T-helper 2 cell treated with Interferon-gamma antibody and Interleukin-4, amounts not matched to agents 5 μg/mL and 100 μg/mL, for 36 hours (primary cell): ENCODE results near the gene SCART1.
"Not testable (repeated sequence)": the region's sequence is repeated elsewhere in the genome, so short reads cannot be mapped to it uniquely, and the experiment has no call there.

ENCODE experiments used
- DNase-seq: peaks from one replicate; pipeline ENCODE4 v3.0.0; 2021; ENCODE audit warnings: low spot score
- H3K27ac Mint-ChIP-seq: one replicate; pipeline ENCODE4 v1.8.0; 2021; ENCODE audit warnings: mild to moderate bottlenecking, mixed read lengths
- H3K27me3 Mint-ChIP-seq: one replicate; pipeline ENCODE4 v1.8.0; 2021; ENCODE audit warnings: low read depth, mixed read lengths
- H3K36me3 Mint-ChIP-seq: one replicate; pipeline ENCODE4 v1.8.0; 2021; ENCODE audit warnings: low read depth, mixed read lengths
- H3K4me1 Mint-ChIP-seq: one replicate; pipeline ENCODE4 v1.8.0; 2021; ENCODE audit warnings: low read depth, mixed read lengths
- H3K4me3 Mint-ChIP-seq: one replicate; pipeline ENCODE4 v1.8.0; 2022; ENCODE audit warnings: mild to moderate bottlenecking, moderate library complexity, mixed read lengths
- H3K9me3 Mint-ChIP-seq: one replicate; pipeline ENCODE4 v1.8.0; 2021; ENCODE audit warnings: mixed read lengths

SCART1 gene

GRCh38 chr10:133422223-133422806, 31.4 kb upstream of the SCART1 start:
- no peak for DNase-seq
- Mint-ChIP-seq H3K9me3 (no peaks in the 10 kb centered on the region), H3K27ac (no peak overlapping the region), H3K36me3 (peaks cover 3% of the 10 kb centered on the region), H3K27me3 (peaks cover 7% of the 10 kb centered on the region), H3K4me3 (no peak overlapping the region), H3K4me1 (no peaks in the 10 kb centered on the region)

GRCh38 chr10:133422807-133423771, 30.7 kb upstream of the SCART1 start:
- no peak for DNase-seq
- no peaks in the 10 kb centered on the region for H3K9me3 Mint-ChIP-seq
- no peak overlapping the region for H3K4me3 Mint-ChIP-seq
- H3K4me1 Mint-ChIP-seq: no peaks in the 10 kb centered on the region
- peaks cover 3% of the 10 kb centered on the region for H3K36me3 Mint-ChIP-seq
- peaks cover 7% of the 10 kb centered on the region for H3K27me3 Mint-ChIP-seq
- H3K27ac Mint-ChIP-seq: no peak overlapping the region

- not testable (repeated sequence) for H3K9me3 Mint-ChIP-seq, H3K36me3 Mint-ChIP-seq
These were observed 29.6 kb upstream of the SCART1 start for GRCh38 chr10:133424102-133424501.

GRCh38 chr10:133424601-133425000, 29.1 kb upstream of the SCART1 start, which contains the start of gene SPRN:
Gene SPRN (minus strand): TSS chr10:133424625. CDS start chr10:133423681, 944 bp downstream.
- not testable (repeated sequence) for DNase-seq, H3K36me3 Mint-ChIP-seq, H3K4me1 Mint-ChIP-seq, H3K9me3 Mint-ChIP-seq, H3K4me3 Mint-ChIP-seq, H3K27ac Mint-ChIP-seq
- H3K27me3 Mint-ChIP-seq: peaks cover 15% of the 10 kb centered on the region

More at GRCh38 chr10:133424102-133424501, 29.6 kb upstream of the SCART1 start:
- not testable (repeated sequence) for H3K4me3 Mint-ChIP-seq, H3K27ac Mint-ChIP-seq, H3K4me1 Mint-ChIP-seq, DNase-seq
- H3K27me3 Mint-ChIP-seq: peaks cover 11% of the 10 kb centered on the region

- H3K27me3 Mint-ChIP-seq, H3K36me3 Mint-ChIP-seq, H3K27ac Mint-ChIP-seq, DNase-seq, H3K4me3 Mint-ChIP-seq, H3K9me3 Mint-ChIP-seq, H3K4me1 Mint-ChIP-seq: not testable (repeated sequence)
These were observed 24.2 kb upstream of the SCART1 start for GRCh38 chr10:133429571-133429970.

- H3K27ac Mint-ChIP-seq, DNase-seq, H3K36me3 Mint-ChIP-seq, H3K9me3 Mint-ChIP-seq, H3K27me3 Mint-ChIP-seq, H3K4me3 Mint-ChIP-seq, H3K4me1 Mint-ChIP-seq: not testable (repeated sequence)
These were observed 21.7 kb upstream of the SCART1 start for GRCh38 chr10:133431888-133432613.

- not testable (repeated sequence) for DNase-seq, H3K4me3 Mint-ChIP-seq, H3K9me3 Mint-ChIP-seq, H3K27ac Mint-ChIP-seq, H3K36me3 Mint-ChIP-seq, H3K4me1 Mint-ChIP-seq
- H3K27me3 Mint-ChIP-seq: peaks cover 12% of the 10 kb centered on the region
These were observed 21.0 kb upstream of the SCART1 start for GRCh38 chr10:133432789-133433188.

- Mint-ChIP-seq H3K36me3 (no peaks in the 10 kb centered on the region), H3K4me3 (no peak overlapping the region), H3K27ac (no peak overlapping the region), H3K9me3 (no peaks in the 10 kb centered on the region), H3K27me3 (peaks cover 4% of the 10 kb centered on the region), H3K4me1 (peaks cover 10% of the 10 kb centered on the region)
- no peak for DNase-seq
These were observed 15.0 kb upstream of the SCART1 start for GRCh38 chr10:133438711-133439273.

GRCh38 chr10:133439517-133440461, 14.0 kb upstream of the SCART1 start:
- H3K27ac Mint-ChIP-seq: no peak overlapping the region
- DNase-seq: no peak
- peaks cover 4% of the 10 kb centered on the region for H3K27me3 Mint-ChIP-seq
- H3K4me1 Mint-ChIP-seq: peaks cover 10% of the 10 kb centered on the region
- no peaks in the 10 kb centered on the region for H3K9me3 Mint-ChIP-seq
- no peak overlapping the region for H3K4me3 Mint-ChIP-seq
- H3K36me3 Mint-ChIP-seq: no peaks in the 10 kb centered on the region

GRCh38 chr10:133440633-133441285, 13.0 kb upstream of the SCART1 start:
- DNase-seq: no peak
- Mint-ChIP-seq H3K4me3 (no peak overlapping the region), H3K36me3 (peaks cover 2% of the 10 kb centered on the region), H3K27me3 (peaks cover 4% of the 10 kb centered on the region), H3K4me1 (peaks cover 10% of the 10 kb centered on the region), H3K27ac (no peak overlapping the region), H3K9me3 (peaks cover 10% of the 10 kb centered on the region)

- not testable (repeated sequence) for H3K36me3 Mint-ChIP-seq, H3K9me3 Mint-ChIP-seq, H3K4me1 Mint-ChIP-seq, H3K27ac Mint-ChIP-seq, H3K27me3 Mint-ChIP-seq, DNase-seq, H3K4me3 Mint-ChIP-seq
These were observed 12.4 kb upstream of the SCART1 start for GRCh38 chr10:133441356-133441755.

- H3K27ac Mint-ChIP-seq: no peak overlapping the region
These were observed 12.0 kb upstream of the SCART1 start for GRCh38 chr10:133441780-133442179.

More at GRCh38 chr10:133441780-133442179, 12.0 kb upstream of the SCART1 start:
- Mint-ChIP-seq H3K4me1 (peaks cover 10% of the 10 kb centered on the region), H3K9me3 (peaks cover 13% of the 10 kb centered on the region), H3K27me3 (peaks cover 4% of the 10 kb centered on the region), H3K4me3 (no peak overlapping the region), H3K36me3 (peaks cover 2% of the 10 kb centered on the region)
- DNase-seq: no peak
